Spleen (tissue), 7 donors: Measurements from ENCODE around the gene HOXD11.

Source experiments
- CTCF ChIP-seq, 11 experiments: fragments of 200-600 bp in 7 of 11; fragments of 450-650 bp in 4 of 11; sonication (generic) in 4 of 11; IDR thresholded peaks in 8 of 11; conservative IDR thresholded peaks in 3 of 11; 1 replicate in 7 of 11; 2 replicates in 4 of 11; pipeline versions ENCODE4 v1.4.0 to v1.8.0; 2016 to 2021; ENCODE audit warnings: antibody characterized with exemption in 11 of 11, inconsistent platforms in 4 of 11, mild to moderate bottlenecking in 1 of 11
- POLR2AphosphoS5 ChIP-seq, 3 donors: sonication (generic); formaldehyde crosslinking; IDR thresholded peaks; one replicate each; pipeline ENCODE4 v1.5.1; 2017; ENCODE audit warnings: antibody characterized with exemption in 3 of 3
- donor health status: DM: no; HTN: no; CAD: no; lungs with moderate emphysema.
- donor health status: DM: no; HTN: no; CAD: no.
- donor health status: DM: no; HTN: no; CAD: no.

GRCh38 chr2:176063958-176064357 lies 43.1 kb upstream of the HOXD11 start:
- no peak for TF ChIP-seq CTCF (IDR thresholded peaks at IDR 0.05 in 8 of 11, conservative IDR thresholded peaks at IDR 0.05 in 3 of 11)
- no peak for TF ChIP-seq POLR2AphosphoS5 (IDR thresholded peaks at IDR 0.05)
